ENCODE results near the gene SETD5. TPM values are rescaled to one million over a fixed set of nuclear protein-coding genes. Genes with fewer than 3 reads are reported as not detected.

Gene SETD5
- total RNA-seq, 2 donors from 2014 or later = 103 to 105 TPM

DNA sequence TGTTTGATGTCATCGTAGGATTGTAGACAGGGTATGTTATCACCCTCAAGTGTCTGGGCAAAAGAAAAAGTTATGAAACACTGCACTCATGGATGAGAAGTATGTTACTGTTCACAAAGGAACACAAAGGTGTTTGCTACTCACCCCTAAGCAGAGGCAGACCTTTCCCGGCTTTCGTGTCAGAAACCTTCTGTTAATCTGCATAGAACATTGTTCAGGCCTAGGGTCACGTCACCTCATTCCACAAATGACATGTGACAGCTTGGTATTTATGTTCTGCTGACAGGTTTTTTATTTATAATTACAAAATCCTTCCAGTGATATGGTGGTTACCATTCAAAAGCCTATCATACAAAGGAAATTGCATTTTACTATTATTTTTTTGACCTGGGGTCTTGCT is 18.1 kb upstream of the SETD5 start:
- H3K9me3 ChIP-seq (ENCODE audit: control insufficient read depth, low read length, poor library complexity, severe bottlenecking) = no peaks in the 10 kb centered on the region
- H3K36me3 Mint-ChIP-seq (ENCODE audit: low read depth) = peaks cover 13% of the 10 kb centered on the region
- H3K4me1 Mint-ChIP-seq = peaks cover 16% of the 10 kb centered on the region
- no peak overlapping the region for H3K4me3 Mint-ChIP-seq
- H3K27ac Mint-ChIP-seq = peak overlapping the region; percentile 60
- ATAC-seq (no peak), DNase-seq (no peak)
- no peaks in the 10 kb centered on the region for H3K27me3 Mint-ChIP-seq

DNA sequence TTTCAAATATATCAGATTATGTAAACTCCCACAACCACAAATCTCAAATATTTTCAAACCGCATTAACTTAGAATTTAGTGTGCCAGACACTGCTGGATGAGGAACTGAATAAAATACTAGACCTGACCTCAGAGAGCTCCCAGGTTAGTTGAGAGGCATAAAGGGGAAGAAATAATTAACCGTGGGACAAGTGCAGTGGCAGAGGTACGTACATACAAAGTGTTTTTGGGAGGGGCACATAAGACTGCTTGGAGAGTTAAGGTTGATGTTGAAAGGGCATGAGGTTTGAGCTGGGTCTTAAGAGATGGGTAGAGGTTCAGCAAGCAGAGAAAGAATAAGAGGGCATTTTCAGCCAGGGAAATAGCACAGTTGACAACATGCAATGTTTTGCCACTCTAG is 17.4 kb upstream of the SETD5 start:
- peaks cover 17% of the 10 kb centered on the region for H3K4me1 Mint-ChIP-seq
- no peak overlapping the region for H3K4me3 Mint-ChIP-seq
- no peak for ATAC-seq
- DNase-seq = no peak
- H3K27ac Mint-ChIP-seq = peak overlapping the region; percentile 60
- no peaks in the 10 kb centered on the region for H3K9me3 ChIP-seq (ENCODE audit: control insufficient read depth, low read length, poor library complexity, severe bottlenecking)
- H3K36me3 Mint-ChIP-seq (ENCODE audit: low read depth) = peaks cover 9% of the 10 kb centered on the region
- H3K27me3 Mint-ChIP-seq = no peaks in the 10 kb centered on the region

DNA sequence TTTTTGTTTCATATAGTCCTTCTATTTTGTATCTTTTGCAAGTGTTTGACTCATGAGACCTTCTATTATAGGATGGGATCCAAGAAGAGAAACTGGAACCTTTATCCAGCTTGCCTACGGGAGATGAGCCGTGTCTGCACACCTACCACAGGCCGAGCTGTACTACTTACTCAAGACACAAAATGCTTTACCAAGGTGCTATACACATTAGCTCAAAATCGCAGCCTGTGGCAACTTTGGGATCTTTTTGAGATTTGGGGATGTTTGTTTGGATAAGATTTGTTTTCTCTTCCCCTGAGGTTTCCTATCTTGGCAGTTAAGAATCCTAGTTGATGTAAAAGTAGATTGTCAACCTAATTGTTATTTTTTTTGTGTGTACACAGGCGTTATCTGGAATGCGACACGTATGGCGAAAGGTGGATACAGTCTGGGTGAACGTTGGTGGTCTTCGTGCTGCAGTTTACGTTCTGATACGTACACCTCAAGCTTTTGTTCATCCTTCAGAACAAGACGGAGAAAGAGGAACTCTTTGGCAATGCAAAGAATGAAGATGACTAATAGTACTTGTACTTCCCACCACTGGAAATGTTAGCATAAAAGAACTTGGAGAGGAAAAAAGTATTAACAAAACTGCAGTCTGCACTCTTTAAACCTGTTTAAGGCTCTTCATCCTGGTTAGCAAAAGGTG is 13.1 kb upstream of the SETD5 start:
- ATAC-seq (no peak), DNase-seq (no peak)
- peak overlapping the region; percentile 39 for H3K27ac Mint-ChIP-seq
- no peaks in the 10 kb centered on the region for H3K9me3 ChIP-seq (ENCODE audit: control insufficient read depth, low read length, poor library complexity, severe bottlenecking)
- H3K4me3 Mint-ChIP-seq = peak overlapping the region; percentile 64
- no peaks in the 10 kb centered on the region for H3K27me3 Mint-ChIP-seq
- peaks cover 8% of the 10 kb centered on the region for H3K4me1 Mint-ChIP-seq
- peaks cover 4% of the 10 kb centered on the region for H3K36me3 Mint-ChIP-seq (ENCODE audit: low read depth)

DNA sequence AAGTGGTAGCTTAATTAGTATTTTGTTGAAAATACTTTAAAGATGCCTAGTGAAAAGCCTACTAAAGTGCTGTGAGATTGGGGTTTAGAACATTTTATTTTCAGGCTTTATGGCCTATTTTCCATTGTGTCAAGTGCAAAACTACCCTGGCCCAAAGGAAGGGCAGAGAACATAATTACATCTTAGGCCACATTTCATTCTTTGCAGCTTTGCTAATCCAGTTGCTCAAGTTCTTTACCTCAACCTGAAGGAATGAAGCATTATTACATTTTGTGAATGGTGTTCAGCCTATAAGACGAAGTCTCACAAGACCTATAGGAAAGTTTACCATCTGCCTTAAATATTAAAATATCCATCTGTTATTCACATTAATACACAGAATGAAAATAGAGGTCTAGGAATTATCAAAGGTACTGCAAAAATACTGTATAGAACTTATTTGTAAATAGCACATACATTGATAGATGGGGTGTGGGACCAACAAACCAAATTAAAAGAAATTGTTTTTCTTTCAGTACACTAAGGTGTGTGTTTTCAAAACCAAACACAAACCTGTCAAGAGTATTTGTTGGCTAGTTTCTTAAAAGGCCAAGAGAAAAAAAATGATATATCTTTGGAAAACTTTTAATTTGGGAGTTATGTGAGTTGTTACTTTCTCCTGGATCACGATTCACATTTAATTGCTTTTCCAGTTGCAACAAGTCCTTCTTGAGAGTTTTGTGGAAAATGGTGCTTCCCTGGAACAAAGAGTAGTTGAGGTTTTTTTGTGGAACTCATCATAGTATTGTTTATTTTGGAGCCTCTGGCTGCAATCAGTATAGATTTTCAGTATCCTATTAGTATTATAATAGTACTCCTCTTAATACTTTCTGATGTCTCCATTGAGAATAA is 12.0 kb upstream of the SETD5 start:
- Mint-ChIP-seq H3K36me3 (ENCODE audit: low read depth) (peaks cover 2% of the 10 kb centered on the region), H3K27me3 (no peaks in the 10 kb centered on the region), H3K4me1 (peaks cover 8% of the 10 kb centered on the region), H3K27ac (peak overlapping the region; percentile 39), H3K4me3 (no peak overlapping the region)
- DNase-seq (no peak), ATAC-seq (no peak)
- no peaks in the 10 kb centered on the region for H3K9me3 ChIP-seq (ENCODE audit: control insufficient read depth, low read length, poor library complexity, severe bottlenecking)

DNA sequence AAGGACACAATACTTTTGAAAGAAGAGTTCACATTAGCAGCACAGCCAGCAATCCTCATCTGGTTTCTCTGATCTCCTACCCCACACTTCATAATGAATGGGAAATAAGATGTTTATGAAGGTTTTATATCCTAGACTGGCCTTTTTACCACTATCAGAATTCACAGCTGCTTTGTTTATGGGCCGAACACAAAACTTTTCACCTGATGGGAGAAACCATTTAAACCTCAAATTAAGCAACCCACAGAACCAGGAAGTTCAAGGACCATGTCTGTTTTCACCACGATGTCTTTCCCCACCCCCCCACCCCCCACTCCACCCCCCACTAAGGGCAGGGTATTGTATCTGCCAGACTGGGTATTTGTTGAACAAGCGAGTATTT is 11.3 kb upstream of the SETD5 start:
- peaks cover 2% of the 10 kb centered on the region for H3K36me3 Mint-ChIP-seq (ENCODE audit: low read depth)
- DNase-seq (no peak), ATAC-seq (no peak)
- H3K4me1 Mint-ChIP-seq = peaks cover 11% of the 10 kb centered on the region
- no peak overlapping the region for H3K4me3 Mint-ChIP-seq
- H3K27ac Mint-ChIP-seq = peak overlapping the region; percentile 39
- no peaks in the 10 kb centered on the region for H3K27me3 Mint-ChIP-seq
- H3K9me3 ChIP-seq (ENCODE audit: control insufficient read depth, low read length, poor library complexity, severe bottlenecking) = no peaks in the 10 kb centered on the region

DNA sequence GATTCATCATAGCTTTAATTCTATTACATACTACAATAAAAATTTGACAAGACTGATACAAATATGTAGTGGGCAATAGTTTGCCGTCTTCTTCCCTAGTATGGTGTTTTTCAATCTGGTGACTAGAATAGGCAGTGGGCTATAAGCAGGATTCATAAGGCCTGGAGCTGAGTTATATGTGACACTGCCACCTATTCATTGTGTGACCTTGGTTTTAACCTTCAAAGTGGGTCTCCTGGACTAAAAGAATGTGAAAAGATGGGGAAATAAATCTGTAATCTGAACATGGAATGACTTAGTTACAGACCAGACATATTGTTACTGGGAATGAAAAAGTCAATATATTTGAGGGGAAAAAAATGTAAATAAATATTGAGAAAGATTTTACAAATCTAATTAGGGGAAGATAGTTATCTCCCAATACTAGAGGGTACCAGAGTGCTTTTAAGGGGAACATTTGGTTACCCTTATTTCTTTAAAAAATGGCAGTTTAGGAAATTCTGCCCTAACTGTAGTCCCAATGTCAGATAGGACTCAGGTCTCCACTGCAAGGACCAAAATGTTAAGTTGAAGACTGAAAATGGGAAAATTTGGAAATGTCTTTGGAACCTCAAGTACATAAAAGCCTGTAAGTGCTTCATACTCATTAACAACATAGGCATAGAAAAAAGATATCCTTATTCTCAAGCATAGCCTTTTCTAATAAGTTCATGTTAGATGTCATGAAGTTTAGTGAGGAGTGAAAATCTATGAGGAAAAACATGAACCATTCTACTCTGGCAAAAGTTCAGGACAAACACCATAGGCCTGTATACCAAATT is 10.7 kb upstream of the SETD5 start:
- H3K36me3 Mint-ChIP-seq (ENCODE audit: low read depth) = peaks cover 5% of the 10 kb centered on the region
- no peaks in the 10 kb centered on the region for H3K27me3 Mint-ChIP-seq
- no peak overlapping the region for H3K4me3 Mint-ChIP-seq
- no peaks in the 10 kb centered on the region for H3K9me3 ChIP-seq (ENCODE audit: control insufficient read depth, low read length, poor library complexity, severe bottlenecking)
- DNase-seq (no peak), ATAC-seq (no peak)
- peaks cover 16% of the 10 kb centered on the region for H3K4me1 Mint-ChIP-seq
- H3K27ac Mint-ChIP-seq = peak overlapping the region; percentile 39

DNA sequence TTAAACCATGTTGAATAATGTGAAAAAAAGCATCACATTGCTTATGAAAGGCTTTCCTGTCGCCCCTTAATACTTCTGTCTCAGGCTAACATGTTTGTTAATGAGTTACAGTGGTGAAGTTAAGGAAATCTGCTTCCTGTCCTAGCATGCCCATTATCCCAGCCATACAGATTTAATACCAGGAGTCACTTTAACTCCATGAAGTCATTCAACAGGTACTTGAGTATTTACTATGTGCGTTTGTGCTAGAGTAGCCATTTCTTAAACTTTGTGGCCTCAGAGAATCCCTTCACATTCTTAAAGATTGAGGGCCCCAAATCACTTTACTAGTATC is 10.1 kb upstream of the SETD5 start:
- H3K36me3 Mint-ChIP-seq (ENCODE audit: low read depth) = peaks cover 5% of the 10 kb centered on the region
- peaks cover 22% of the 10 kb centered on the region for H3K4me1 Mint-ChIP-seq
- H3K4me3 Mint-ChIP-seq = no peak overlapping the region
- H3K27ac Mint-ChIP-seq = no peak overlapping the region
- no peaks in the 10 kb centered on the region for H3K27me3 Mint-ChIP-seq
- no peaks in the 10 kb centered on the region for H3K9me3 ChIP-seq (ENCODE audit: control insufficient read depth, low read length, poor library complexity, severe bottlenecking)
- DNase-seq = no peak
- ATAC-seq = no peak

DNA sequence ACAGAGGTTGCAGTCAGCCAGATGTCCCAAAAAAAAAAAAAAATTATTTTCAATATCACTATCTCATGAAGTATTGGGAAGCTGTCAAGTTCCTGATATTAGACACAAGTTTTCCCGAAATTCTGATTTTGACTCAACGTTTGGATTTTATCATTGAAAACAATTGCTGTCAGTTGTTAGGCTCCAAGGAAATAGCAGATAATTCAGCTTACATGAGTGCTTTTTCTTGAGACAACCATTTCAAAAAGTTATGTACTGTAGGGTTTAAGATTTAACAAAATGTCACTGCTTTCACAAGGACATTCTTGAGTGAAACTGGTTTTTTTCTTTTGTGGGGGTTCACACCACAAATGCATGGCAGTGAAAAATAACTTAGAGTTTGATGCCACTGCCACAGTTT is 9.3 kb upstream of the SETD5 start:
- ATAC-seq (no peak), DNase-seq (no peak)
- no peak overlapping the region for H3K4me3 Mint-ChIP-seq
- peaks cover 23% of the 10 kb centered on the region for H3K4me1 Mint-ChIP-seq
- H3K27me3 Mint-ChIP-seq = no peaks in the 10 kb centered on the region
- H3K9me3 ChIP-seq (ENCODE audit: control insufficient read depth, low read length, poor library complexity, severe bottlenecking) = no peaks in the 10 kb centered on the region
- peak overlapping the region; percentile 24 for H3K27ac Mint-ChIP-seq
- H3K36me3 Mint-ChIP-seq (ENCODE audit: low read depth) = peaks cover 5% of the 10 kb centered on the region

DNA sequence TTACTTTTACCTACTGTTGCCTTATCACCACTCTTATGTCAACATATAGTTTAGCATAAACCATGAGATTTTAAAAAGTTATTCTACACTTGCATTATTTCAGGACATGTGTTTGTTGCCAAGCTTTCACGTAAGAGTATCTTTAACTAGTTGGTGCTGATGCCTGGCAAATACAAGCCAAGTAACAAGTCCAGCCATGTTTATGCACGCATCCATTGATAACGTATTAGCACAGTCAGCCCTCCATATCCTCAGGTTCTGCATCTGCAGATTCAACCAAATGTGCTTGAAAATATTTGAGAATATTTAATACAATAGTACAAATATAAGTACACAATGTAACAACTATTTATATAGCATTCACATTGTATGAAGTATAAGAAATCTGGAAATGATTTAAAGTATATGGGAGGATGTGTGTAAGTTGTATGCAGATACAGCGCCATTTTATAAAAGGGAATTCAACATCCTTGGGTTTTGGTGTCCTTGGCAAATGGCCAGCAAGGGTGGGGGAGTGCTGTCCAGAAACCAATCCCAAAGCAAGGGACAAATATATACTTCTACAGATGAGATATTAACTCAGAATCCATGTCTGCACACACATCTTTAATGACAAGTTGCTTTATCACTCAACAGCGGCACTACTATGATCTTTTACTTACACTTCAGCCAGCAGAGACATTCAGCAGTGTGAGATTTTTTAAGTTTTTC is 8.7 kb upstream of the SETD5 start:
- peak overlapping the region; percentile 24 for H3K27ac Mint-ChIP-seq
- no peak overlapping the region for H3K4me3 Mint-ChIP-seq
- ATAC-seq (no peak), DNase-seq (no peak)
- peaks cover 5% of the 10 kb centered on the region for H3K36me3 Mint-ChIP-seq (ENCODE audit: low read depth)
- no peaks in the 10 kb centered on the region for H3K9me3 ChIP-seq (ENCODE audit: control insufficient read depth, low read length, poor library complexity, severe bottlenecking)
- H3K4me1 Mint-ChIP-seq = peaks cover 23% of the 10 kb centered on the region
- H3K27me3 Mint-ChIP-seq = no peaks in the 10 kb centered on the region

DNA sequence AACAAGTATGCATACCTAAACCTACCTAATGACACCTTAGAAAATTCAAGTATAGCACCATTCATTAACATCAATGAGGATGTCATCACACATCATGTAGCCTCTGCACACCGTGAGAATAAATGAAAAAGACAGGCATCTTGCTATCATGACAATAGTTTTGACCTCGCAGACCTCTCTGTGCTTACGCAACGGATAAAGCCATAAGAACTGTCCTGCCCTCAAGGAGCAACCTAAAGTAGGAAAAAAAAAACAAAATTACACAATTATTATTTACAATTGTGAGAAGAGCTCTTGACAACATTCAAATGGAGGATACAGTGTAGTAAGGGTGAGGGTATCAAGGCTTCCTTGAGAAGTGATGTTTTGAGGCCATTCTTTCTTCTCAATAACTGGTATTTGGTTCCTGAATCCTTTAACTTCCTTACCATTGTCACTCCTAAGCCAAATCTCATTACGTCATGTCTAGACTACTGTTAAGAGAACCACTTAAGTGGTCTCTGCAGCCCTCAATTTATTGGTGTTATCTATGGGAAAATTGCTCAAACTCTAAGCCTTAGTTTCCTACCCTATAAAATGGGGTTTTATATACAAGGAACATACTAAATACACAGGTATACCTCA is 7.0 kb upstream of the SETD5 start:
- ATAC-seq = no peak
- Mint-ChIP-seq H3K27ac (peak overlapping the region; percentile 83), H3K4me1 (peaks cover 30% of the 10 kb centered on the region), H3K27me3 (no peaks in the 10 kb centered on the region), H3K4me3 (no peak overlapping the region), H3K36me3 (ENCODE audit: low read depth) (peaks cover 5% of the 10 kb centered on the region)
- H3K9me3 ChIP-seq (ENCODE audit: control insufficient read depth, low read length, poor library complexity, severe bottlenecking) = no peaks in the 10 kb centered on the region
- no peak for DNase-seq

DNA sequence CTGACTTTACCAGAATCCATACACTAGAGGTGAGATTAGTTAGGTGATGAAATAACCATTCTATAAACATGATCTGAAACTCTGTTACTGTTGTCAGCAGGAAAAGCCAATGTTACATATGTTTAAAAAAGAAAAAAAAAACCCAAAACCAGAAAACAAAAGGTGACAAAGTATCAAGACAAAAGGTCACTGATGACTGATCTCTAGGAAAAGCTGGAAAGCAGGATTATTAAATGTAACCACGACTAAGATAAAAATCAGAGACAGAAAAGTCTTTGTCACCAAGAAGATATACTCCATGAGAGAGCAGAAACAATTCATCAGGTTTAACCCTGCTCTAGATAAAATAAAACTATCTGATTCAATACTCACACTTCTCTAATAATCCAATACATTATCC is 5.4 kb upstream of the SETD5 start:
- Mint-ChIP-seq H3K27me3 (no peaks in the 10 kb centered on the region), H3K36me3 (ENCODE audit: low read depth) (peaks cover 3% of the 10 kb centered on the region), H3K27ac (peak overlapping the region; percentile 83), H3K4me3 (peak overlapping the region; percentile 49), H3K4me1 (peaks cover 37% of the 10 kb centered on the region)
- H3K9me3 ChIP-seq (ENCODE audit: control insufficient read depth, low read length, poor library complexity, severe bottlenecking) = no peaks in the 10 kb centered on the region
- no peak for ATAC-seq
- DNase-seq = no peak

DNA sequence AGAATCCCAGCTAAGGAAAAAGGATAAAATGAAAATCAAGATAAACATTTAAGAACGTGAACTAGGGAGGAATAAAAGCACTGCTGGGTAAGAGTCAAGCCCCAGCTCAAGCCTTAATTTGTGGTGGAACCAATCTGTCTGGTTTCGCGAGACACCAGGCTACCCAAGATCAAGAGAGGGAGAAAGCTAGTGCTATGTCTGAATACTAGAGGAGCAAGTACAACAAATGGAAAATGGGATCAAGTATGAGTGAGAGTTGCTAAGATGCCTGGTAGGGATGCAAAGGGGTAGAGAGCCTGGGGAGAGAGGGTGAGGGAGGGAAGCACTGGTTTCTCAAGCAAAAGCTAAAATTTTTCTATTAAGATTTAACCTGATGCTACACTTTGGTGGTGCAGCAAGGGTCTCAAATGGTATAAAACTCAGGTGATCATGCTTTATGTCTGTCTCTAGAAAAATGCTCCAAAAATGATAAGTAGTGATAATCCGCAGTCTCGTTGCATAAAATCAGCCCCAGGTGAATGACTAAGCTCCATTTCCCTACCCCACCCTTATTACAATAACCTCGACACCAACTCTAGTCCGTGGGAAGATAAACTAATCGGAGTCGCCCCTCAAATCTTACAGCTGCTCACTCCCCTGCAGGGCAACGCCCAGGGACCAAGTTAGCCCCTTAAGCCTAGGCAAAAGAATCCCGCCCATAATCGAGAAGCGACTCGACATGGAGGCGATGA is 1.7 kb upstream of the SETD5 start:
- H3K9me3 ChIP-seq (ENCODE audit: control insufficient read depth, low read length, poor library complexity, severe bottlenecking) = no peaks in the 10 kb centered on the region
- no peak for DNase-seq
- peaks cover 57% of the 10 kb centered on the region for H3K4me1 Mint-ChIP-seq

More for the DNA sequence above, 1.7 kb upstream of the SETD5 start:
- Mint-ChIP-seq H3K36me3 (ENCODE audit: low read depth) (peaks cover 9% of the 10 kb centered on the region), H3K4me3 (peak overlapping the region; percentile 98), H3K27me3 (no peaks in the 10 kb centered on the region), H3K27ac (peak overlapping the region; percentile 100)
- no peak for ATAC-seq

Measured in T-helper 17 cell (primary cell).